OCI-LY3 (cell line): ENCODE data around the gene BPIFB2.

ENCODE experiments used
- CTCF ChIP-seq: fragments of 200-600, 300-600 bp; sonication (generic); IDR thresholded peaks from 2 replicates; pipeline ENCODE4 v1.5.1; 2014; ENCODE audit warnings: antibody characterized with exemption, low read length, low read depth
- EZH2phosphoT487 ChIP-seq: fragments of 200-600 bp; shearing (Covaris generic); IDR thresholded peaks from 2 replicates; pipeline ENCODE4 v1.6.1; 2018; ENCODE audit warnings: antibody characterized with exemption, mixed run types, low read depth

- TF ChIP-seq CTCF = no peak
- no peak for TF ChIP-seq EZH2phosphoT487
Measured at GRCh38 chr20:33030569-33030968, 23.1 kb downstream of the BPIFB2 start.
